Measurements from ENCODE around the gene SORBS2. TPM values are rescaled to one million over a fixed set of nuclear protein-coding genes. Genes with fewer than 3 reads are reported as not detected.
"Not testable (repeated sequence)": the region's sequence is repeated elsewhere in the genome, so short reads cannot be mapped to it uniquely, and the experiment has no call there.

SORBS2 gene
- total RNA-seq, 2 experiments from 2014 or later: not detected

DNA sequence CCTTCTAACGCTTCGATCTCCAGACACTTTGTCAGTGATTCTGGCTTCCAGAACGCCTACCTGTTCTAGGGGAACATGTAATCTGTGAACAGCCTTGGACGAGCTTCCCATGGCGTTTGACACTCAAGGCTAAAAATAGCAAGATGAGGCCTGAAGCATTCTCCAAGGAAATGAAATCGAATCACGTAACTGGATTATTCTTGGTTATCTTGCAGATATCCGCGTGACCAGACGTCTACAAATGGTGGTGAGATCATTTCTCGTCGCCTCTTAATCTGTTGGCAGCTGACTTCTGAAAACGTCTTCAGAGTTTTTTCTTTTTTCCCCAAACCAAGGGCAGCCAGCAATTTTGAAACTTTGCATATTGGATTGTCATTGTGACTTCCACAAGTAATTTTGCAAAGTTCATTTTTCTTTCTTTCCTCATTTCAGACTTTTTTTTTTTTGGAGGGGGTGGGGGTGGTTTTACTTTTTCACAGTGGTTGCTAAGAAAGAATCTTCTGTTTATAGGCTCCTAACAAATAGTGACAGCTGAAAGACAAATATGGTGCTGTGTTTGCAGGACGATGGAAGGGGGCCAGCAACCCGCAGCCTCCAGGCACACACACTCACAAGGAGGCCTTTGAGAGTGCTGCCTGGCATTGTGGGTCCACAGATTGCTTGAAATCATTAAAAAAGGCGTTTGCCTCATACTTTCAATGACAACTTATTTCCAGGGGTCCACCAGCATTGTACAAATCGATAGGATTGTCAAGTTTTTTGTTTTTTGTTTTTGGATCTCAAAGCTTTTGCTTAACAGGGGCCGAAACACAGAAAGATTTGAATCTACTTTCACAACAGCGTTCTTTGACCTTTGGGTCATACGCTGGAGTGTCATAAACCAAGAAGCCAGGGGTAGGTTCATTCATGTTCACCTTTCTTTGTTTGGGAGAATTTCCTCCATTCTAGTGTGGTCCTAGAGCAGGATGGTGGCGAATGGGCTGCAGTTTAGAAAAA, 244.3 kb downstream of the SORBS2 start:
- no peak overlapping the region for H3K27ac Mint-ChIP-seq
- ChIA-PET CTCF (no interaction called here), POLR2A (no interaction called here)
- no peaks in the 10 kb centered on the region for H3K36me3 Mint-ChIP-seq (ENCODE audit: low read depth)
- DNase-seq (no peak), ATAC-seq (no peak)
- no peaks in the 10 kb centered on the region for H3K4me1 Mint-ChIP-seq (ENCODE audit: low read depth)
- peaks cover 7% of the 10 kb centered on the region for H3K27me3 Mint-ChIP-seq (ENCODE audit: low read depth)
- no peaks in the 10 kb centered on the region for H3K9me3 Mint-ChIP-seq (ENCODE audit: insufficient read depth)
- H3K4me3 Mint-ChIP-seq: no peak overlapping the region

DNA sequence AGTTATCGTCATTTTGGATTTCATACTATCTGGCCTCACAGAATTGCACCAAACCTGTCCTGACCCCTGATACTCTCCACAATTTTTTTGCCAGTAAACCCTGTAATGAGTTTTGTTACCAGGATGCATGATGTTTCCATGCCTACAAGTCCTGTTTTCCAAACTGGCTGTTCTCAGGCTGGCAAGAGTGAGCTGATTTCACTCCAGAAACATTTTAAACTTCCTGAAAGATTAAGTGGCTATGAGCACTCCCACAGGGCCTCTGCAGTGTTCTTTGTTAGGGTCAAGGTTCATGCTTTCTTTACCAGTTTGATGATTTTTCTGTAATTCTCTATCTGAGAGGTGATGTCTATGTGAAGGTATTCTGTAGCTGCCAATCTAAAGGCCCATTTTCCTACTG, 245.0 kb downstream of the SORBS2 start:
- Mint-ChIP-seq H3K36me3 (ENCODE audit: low read depth) (no peaks in the 10 kb centered on the region), H3K27ac (no peak overlapping the region), H3K4me1 (ENCODE audit: low read depth) (no peaks in the 10 kb centered on the region), H3K9me3 (ENCODE audit: insufficient read depth) (no peaks in the 10 kb centered on the region), H3K4me3 (no peak overlapping the region), H3K27me3 (ENCODE audit: low read depth) (peaks cover 7% of the 10 kb centered on the region)
- ATAC-seq (no peak), DNase-seq (no peak)
- ChIA-PET CTCF (no interaction called here), POLR2A (no interaction called here)

DNA sequence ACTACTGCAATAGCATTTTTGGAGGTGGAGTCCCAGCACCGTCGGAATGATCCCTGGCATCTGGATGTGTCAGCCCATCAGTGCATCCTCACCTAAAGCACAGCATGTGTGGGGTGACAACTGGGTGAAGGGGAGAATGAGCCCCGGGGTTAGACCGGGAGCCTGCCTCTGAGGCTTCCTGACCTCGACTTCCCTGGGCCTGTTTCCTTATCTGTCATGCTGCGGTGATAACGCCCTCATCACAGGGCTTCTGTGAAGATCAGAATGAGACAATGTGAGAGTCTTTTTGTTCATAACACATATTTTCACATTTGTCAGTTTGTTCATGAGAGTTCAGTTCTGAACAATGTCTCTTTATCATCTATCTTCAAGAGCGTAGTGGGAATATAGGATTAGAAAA, 245.6 kb downstream of the SORBS2 start:
- Mint-ChIP-seq H3K27ac (no peak overlapping the region), H3K4me3 (no peak overlapping the region), H3K36me3 (ENCODE audit: low read depth) (no peaks in the 10 kb centered on the region), H3K27me3 (ENCODE audit: low read depth) (peaks cover 4% of the 10 kb centered on the region), H3K4me1 (ENCODE audit: low read depth) (no peaks in the 10 kb centered on the region), H3K9me3 (ENCODE audit: insufficient read depth) (no peaks in the 10 kb centered on the region)
- ChIA-PET CTCF (no interaction called here), POLR2A (no interaction called here)
- ATAC-seq: no peak
- no peak for DNase-seq

DNA sequence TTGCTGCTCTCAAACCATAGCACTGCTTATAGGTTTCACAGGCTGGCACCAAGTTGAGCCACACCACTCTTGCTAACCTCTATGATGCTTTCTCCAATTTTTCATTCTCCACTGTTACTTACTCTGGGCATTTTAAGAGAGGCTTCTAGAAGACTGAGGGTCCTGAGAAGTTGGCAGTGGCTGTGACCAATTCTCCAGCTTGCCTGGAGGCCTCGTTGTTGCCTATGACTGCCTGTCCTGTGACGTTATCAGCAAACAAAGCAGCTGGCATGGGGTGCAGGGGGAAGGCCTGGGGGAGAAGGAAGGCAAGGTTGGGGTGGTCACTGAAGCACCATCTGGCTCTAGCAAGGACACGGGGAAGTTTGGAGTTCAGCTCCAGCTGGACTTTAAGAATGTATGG, 246.3 kb downstream of the SORBS2 start:
- H3K4me1 Mint-ChIP-seq (ENCODE audit: low read depth): no peaks in the 10 kb centered on the region
- H3K9me3 Mint-ChIP-seq (ENCODE audit: insufficient read depth): no peaks in the 10 kb centered on the region
- DNase-seq: no peak

DNA sequence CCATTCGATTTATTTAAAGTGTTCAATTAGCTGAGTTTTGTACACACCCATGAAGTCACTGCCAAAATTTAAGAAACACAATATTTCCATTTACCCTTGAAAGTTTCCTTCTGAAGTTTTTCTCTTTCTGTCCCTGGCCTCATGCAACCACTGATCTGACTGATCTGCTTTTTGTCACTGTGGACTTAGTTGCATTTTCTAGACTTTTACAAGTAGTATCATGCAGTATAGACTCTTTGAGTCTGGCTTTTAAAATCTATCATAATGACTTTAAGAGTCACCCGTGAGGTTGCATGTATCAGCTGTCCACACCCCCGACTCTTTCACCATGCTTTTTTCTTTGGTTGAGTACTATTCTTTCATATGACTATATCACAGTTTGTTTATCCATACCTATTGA, 247.6 kb downstream of the SORBS2 start:
- ATAC-seq: no peak
- DNase-seq: no peak
- no peak overlapping the region for H3K27ac Mint-ChIP-seq
- ChIA-PET POLR2A (no interaction called here), CTCF (no interaction called here)
- H3K9me3 Mint-ChIP-seq (ENCODE audit: insufficient read depth): no peaks in the 10 kb centered on the region
- H3K27me3 Mint-ChIP-seq (ENCODE audit: low read depth): peaks cover 4% of the 10 kb centered on the region
- no peak overlapping the region for H3K4me3 Mint-ChIP-seq
- H3K36me3 Mint-ChIP-seq (ENCODE audit: low read depth): no peaks in the 10 kb centered on the region
- no peaks in the 10 kb centered on the region for H3K4me1 Mint-ChIP-seq (ENCODE audit: low read depth)

More for the DNA sequence above, 246.3 kb downstream of the SORBS2 start:
- Mint-ChIP-seq H3K27me3 (ENCODE audit: low read depth) (peaks cover 4% of the 10 kb centered on the region), H3K4me3 (no peak overlapping the region), H3K27ac (no peak overlapping the region), H3K36me3 (ENCODE audit: low read depth) (no peaks in the 10 kb centered on the region)
- ChIA-PET POLR2A (no interaction called here), CTCF (no interaction called here)
- ATAC-seq: no peak

DNA sequence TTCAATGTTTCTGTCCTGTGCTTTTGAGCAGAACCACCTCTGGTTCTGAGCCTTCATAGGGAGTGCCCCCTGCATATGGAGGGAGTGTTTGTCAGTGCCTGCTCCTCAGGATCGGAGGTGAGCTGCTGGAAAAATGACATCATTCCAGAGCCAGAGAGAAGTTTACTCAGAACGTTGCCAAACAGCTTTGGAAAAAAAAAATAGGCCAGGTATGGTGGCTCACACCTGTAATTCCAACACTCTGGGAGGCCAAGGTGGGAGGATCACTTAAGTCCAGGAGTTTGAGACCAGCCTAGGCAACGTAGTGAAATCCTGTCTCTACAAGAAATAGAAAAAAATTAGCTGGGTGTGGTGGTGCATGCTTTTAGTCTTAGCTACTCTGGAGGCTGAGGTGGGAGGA, 249.5 kb downstream of the SORBS2 start:
- H3K9me3 Mint-ChIP-seq (ENCODE audit: insufficient read depth): no peaks in the 10 kb centered on the region
- H3K36me3 Mint-ChIP-seq (ENCODE audit: low read depth): no peaks in the 10 kb centered on the region
- H3K4me3 Mint-ChIP-seq: no peak overlapping the region
- no peak overlapping the region for H3K27ac Mint-ChIP-seq
- H3K27me3 Mint-ChIP-seq (ENCODE audit: low read depth): peaks cover 17% of the 10 kb centered on the region
- H3K4me1 Mint-ChIP-seq (ENCODE audit: low read depth): no peaks in the 10 kb centered on the region
- CTCF ChIA-PET: no interaction called here
- POLR2A ChIA-PET: no interaction called here
- ATAC-seq: no peak
- no peak for DNase-seq

DNA sequence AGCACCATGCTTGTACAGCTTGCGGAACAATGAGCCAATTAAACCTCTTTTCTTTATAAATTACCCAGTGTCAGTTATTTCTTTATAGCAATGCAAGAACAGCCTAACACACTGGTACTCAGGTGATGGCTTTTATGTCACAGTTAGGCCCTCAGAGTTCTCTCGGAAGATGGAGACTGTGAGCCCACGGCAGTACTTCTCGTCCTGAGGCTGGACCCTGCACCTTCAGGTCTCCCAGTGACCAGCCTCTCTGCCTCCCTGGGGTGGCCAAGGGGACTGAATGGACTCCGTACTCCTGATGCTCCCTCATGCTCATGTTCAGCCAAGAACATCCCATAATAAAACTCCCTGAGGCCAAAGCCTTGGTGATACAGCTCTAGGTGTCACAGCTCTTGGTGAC, 251.7 kb downstream of the SORBS2 start:
- POLR2A ChIA-PET: no interaction called here

DNA sequence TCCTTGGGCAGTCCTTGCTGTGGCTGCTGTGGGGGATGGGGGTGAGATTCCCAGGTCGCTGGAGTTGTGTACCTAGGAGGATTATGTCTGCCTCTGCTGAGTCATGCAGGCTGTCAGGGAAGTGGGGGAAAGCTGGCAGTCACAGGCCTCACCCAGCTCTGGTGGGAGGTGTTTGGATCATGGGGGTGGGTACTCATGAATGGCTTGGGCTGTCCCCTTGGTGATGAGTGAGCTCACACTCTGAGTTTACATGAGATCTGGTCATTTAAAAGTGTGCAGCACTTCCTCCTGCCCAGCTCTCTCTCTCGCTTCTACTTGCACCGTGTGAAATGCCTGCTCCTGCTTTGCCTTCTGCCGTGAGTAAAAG, 252.1 kb downstream of the SORBS2 start:
- ChIA-PET CTCF (no interaction called here), POLR2A (no interaction called here)
- H3K27ac Mint-ChIP-seq: no peak overlapping the region
- peaks cover 24% of the 10 kb centered on the region for H3K27me3 Mint-ChIP-seq (ENCODE audit: low read depth)
- no peaks in the 10 kb centered on the region for H3K4me1 Mint-ChIP-seq (ENCODE audit: low read depth)
- no peak for DNase-seq
- no peak overlapping the region for H3K4me3 Mint-ChIP-seq
- no peaks in the 10 kb centered on the region for H3K9me3 Mint-ChIP-seq (ENCODE audit: insufficient read depth)
- no peak for ATAC-seq
- no peaks in the 10 kb centered on the region for H3K36me3 Mint-ChIP-seq (ENCODE audit: low read depth)

More for the DNA sequence above, 251.7 kb downstream of the SORBS2 start:
- no peak overlapping the region for H3K27ac Mint-ChIP-seq
- no peaks in the 10 kb centered on the region for H3K36me3 Mint-ChIP-seq (ENCODE audit: low read depth)
- DNase-seq (no peak), ATAC-seq (no peak)
- no peak overlapping the region for H3K4me3 Mint-ChIP-seq
- H3K4me1 Mint-ChIP-seq (ENCODE audit: low read depth): no peaks in the 10 kb centered on the region
- H3K9me3 Mint-ChIP-seq (ENCODE audit: insufficient read depth): no peaks in the 10 kb centered on the region
- H3K27me3 Mint-ChIP-seq (ENCODE audit: low read depth): peaks cover 23% of the 10 kb centered on the region
- CTCF ChIA-PET: no interaction called here

DNA sequence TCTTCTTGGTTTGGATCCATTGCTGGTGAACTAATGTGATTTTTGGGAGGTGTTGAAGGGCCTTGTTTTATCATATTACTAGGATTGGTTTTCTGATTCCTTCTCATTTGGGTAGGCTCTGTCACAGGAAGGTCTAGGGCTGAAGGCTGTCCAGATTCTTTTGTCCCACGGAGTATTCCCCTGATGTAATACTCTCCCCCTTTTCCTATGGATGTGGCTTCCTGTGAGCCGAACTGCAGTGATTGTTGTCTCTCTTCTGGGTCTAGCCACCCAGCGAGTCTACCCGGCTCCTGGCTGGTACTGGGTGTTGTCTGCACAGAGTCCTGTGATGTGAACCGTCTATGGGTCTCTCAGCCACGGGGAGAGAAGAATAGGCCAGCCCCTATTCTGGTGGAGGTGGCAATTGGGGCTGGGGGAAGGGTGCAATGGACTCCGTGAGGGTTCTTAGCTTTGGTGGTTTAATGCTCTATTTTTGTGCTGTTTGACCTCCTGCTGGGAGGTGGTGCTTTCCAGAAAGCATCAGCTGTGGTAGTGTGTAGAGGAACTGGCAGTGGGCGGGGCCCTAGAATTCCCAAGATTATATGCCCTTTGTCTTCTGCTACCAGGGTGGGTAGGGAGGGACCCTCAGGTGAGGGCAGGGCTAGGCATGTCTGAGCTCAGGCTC, 252.6 kb downstream of the SORBS2 start:
- H3K4me1 Mint-ChIP-seq (ENCODE audit: low read depth); H3K36me3 Mint-ChIP-seq (ENCODE audit: low read depth); CTCF ChIA-PET; POLR2A ChIA-PET; H3K9me3 Mint-ChIP-seq (ENCODE audit: insufficient read depth); H3K4me3 Mint-ChIP-seq; DNase-seq; ATAC-seq; H3K27ac Mint-ChIP-seq: not testable (repeated sequence)
- H3K27me3 Mint-ChIP-seq (ENCODE audit: low read depth): peaks cover 24% of the 10 kb centered on the region

DNA sequence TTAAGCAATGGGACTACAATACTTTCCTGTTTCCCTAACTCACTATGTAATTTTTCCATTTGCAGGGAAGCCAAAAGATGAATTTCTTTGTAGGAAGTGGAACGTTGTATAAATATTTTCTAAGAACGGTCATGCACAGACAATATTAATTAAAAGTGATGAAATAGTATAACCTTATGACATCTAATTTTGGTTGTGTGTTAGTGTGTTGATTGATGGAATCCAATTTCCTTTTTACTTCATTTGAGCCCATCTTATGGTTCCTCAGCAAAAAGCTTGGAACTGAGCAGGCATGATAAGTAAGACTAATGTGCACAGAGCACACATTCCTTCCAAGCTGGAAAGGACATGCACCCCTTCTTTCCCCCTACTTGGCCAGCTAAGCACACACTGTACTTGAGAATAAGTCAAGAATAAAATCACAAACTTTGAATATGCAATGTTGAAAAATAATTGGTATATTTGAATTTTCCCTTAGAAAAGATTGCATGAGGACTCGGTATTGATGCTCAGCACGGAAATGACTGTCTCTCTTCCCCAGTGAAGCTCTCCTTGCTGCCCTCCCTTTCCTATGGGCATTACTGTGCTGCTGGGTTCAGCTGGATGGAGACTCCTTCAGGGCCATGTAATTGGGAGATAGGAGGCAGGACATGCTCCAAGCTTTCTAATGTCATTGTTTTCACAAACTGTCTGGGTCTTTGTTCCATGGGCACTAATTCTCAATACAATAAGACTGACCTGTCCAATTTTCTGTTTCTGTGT, 257.4 kb downstream of the SORBS2 start:
- CTCF ChIA-PET: interaction anchor here (1.8 kb wide), 1 partner anchor 43 kb away, joined by 5 read pairs; no protein-coding TSS in a partner anchor
- H3K27ac Mint-ChIP-seq: no peak overlapping the region
- H3K36me3 Mint-ChIP-seq (ENCODE audit: low read depth): no peaks in the 10 kb centered on the region
- peaks cover 30% of the 10 kb centered on the region for H3K27me3 Mint-ChIP-seq (ENCODE audit: low read depth)
- POLR2A ChIA-PET: no interaction called here
- ATAC-seq: no peak
- H3K4me3 Mint-ChIP-seq: no peak overlapping the region
- DNase-seq: no peak
- no peaks in the 10 kb centered on the region for H3K9me3 Mint-ChIP-seq (ENCODE audit: insufficient read depth)
- H3K4me1 Mint-ChIP-seq (ENCODE audit: low read depth): no peaks in the 10 kb centered on the region

DNA sequence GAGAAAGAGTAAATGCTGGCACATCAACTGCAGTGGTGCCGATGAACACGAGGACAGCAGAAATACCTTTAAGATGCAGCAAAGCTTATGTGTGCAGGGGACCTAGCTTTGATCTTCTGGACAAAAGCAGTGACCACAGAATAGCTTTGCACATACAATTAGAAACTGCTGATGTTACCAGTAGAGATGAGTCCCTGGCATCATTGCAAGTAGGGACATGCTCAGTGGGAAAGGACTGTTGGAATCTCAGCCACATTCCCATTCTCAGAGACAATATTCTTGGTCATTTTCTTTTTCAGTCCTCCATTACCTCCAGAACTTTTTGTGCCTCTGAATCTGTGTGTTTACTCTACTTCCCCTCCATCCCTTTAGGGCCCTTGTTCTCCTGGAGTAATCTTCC, 259.7 kb downstream of the SORBS2 start:
- H3K4me3 Mint-ChIP-seq: no peak overlapping the region
- peaks cover 17% of the 10 kb centered on the region for H3K27me3 Mint-ChIP-seq (ENCODE audit: low read depth)
- no peak for DNase-seq
- no peak overlapping the region for H3K27ac Mint-ChIP-seq
- no peaks in the 10 kb centered on the region for H3K36me3 Mint-ChIP-seq (ENCODE audit: low read depth)
- H3K4me1 Mint-ChIP-seq (ENCODE audit: low read depth): no peaks in the 10 kb centered on the region
- no peak for ATAC-seq
- no peaks in the 10 kb centered on the region for H3K9me3 Mint-ChIP-seq (ENCODE audit: insufficient read depth)
- POLR2A ChIA-PET: no interaction called here
- CTCF ChIA-PET: no interaction called here

DNA sequence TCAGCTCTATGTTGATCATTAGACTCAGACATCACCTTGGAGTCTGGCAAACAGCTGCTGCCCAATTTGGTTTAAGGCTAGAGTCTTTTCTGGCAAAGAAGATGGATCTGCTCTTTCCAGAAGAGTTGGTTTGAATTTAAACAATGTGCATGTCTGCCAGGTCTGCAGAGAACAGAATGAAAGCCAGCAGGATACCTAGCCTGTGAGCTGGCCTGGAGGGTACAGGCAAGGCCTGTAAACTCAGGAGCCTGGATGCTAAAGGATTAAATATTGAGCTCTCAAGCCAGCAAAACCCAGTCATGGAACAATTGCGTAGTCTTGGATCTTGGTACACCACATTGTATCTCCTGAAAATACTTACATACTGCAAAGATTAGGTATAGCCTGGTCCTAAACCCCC, 261.1 kb downstream of the SORBS2 start:
- no peak for ATAC-seq
- ChIA-PET CTCF (no interaction called here), POLR2A (no interaction called here)
- DNase-seq: no peak
- Mint-ChIP-seq H3K27me3 (ENCODE audit: low read depth) (peaks cover 16% of the 10 kb centered on the region), H3K4me3 (no peak overlapping the region), H3K4me1 (ENCODE audit: low read depth) (no peaks in the 10 kb centered on the region), H3K36me3 (ENCODE audit: low read depth) (no peaks in the 10 kb centered on the region), H3K27ac (no peak overlapping the region), H3K9me3 (ENCODE audit: insufficient read depth) (no peaks in the 10 kb centered on the region)

Data from activated CD8-positive, alpha-beta T cell treated with anti-CD3 and anti-CD28 coated beads, Interleukin-2, amount 10 ng/mL, durations not matched to agents 7 days and 5 days (primary cell).